NCI-H146 treated with DMSO at 0.1 percent for 48 hours (cell line): Measurements from ENCODE around the gene RARRES2.
"Not testable (repeated sequence)": the region's sequence is repeated elsewhere in the genome, so short reads cannot be mapped to it uniquely, and the experiment has no call there.

Experiments used
- DNase-seq: peaks from one replicate; lab custom pipeline; 2025; ENCODE audit not compliant: unreplicated experiment; lab: John Stamatoyannopoulos, UW

The RARRES2 gene

GRCh38 chr7:150322114-150322832, 19.2 kb downstream of the RARRES2 start:
- peak; percentile 14 for DNase-seq

GRCh38 chr7:150321788-150322113, 19.7 kb downstream of the RARRES2 start:
- no peak for DNase-seq

GRCh38 chr7:150317748-150318444, 23.5 kb downstream of the RARRES2 start:
- DNase-seq: peak; percentile 4

GRCh38 chr7:150316987-150317386, 24.4 kb downstream of the RARRES2 start:
- DNase-seq: not testable (repeated sequence)

GRCh38 chr7:150314639-150315239, 26.7 kb downstream of the RARRES2 start:
- no peak for DNase-seq

- no peak for DNase-seq
These were observed 27.6 kb downstream of the RARRES2 start for GRCh38 chr7:150313870-150314269.

- DNase-seq: no peak
These were observed 28.0 kb downstream of the RARRES2 start for GRCh38 chr7:150313367-150313809.

GRCh38 chr7:150312649-150313366, 28.6 kb downstream of the RARRES2 start:
- not testable (repeated sequence) for DNase-seq

GRCh38 chr7:150311711-150312110, 29.7 kb downstream of the RARRES2 start:
- DNase-seq: no peak

GRCh38 chr7:150311146-150311545, 30.3 kb downstream of the RARRES2 start:
- DNase-seq: no peak

GRCh38 chr7:150308575-150308974, 32.9 kb downstream of the RARRES2 start:
- DNase-seq: no peak

GRCh38 chr7:150307904-150308303, 33.5 kb downstream of the RARRES2 start:
- no peak for DNase-seq

GRCh38 chr7:150307129-150307528, 34.3 kb downstream of the RARRES2 start:
- no peak for DNase-seq

- not testable (repeated sequence) for DNase-seq
These were observed 35.1 kb downstream of the RARRES2 start for GRCh38 chr7:150306377-150306776.

- DNase-seq: not testable (repeated sequence)
These were observed 35.5 kb downstream of the RARRES2 start for GRCh38 chr7:150305903-150306284.

GRCh38 chr7:150305259-150305902, 36.0 kb downstream of the RARRES2 start:
- DNase-seq: not testable (repeated sequence)

- DNase-seq: not testable (repeated sequence)
These were observed 36.8 kb downstream of the RARRES2 start for GRCh38 chr7:150304499-150305258.

GRCh38 chr7:150302908-150303310, 38.5 kb downstream of the RARRES2 start:
- DNase-seq: not testable (repeated sequence)

GRCh38 chr7:150297978-150298377, 43.5 kb downstream of the RARRES2 start:
- DNase-seq: not testable (repeated sequence)

GRCh38 chr7:150296802-150297201, 44.6 kb downstream of the RARRES2 start:
- DNase-seq: not testable (repeated sequence)
